GM12878 (cell line): ENCODE results near the gene SHC4. TPM values are rescaled to one million over a fixed set of nuclear protein-coding genes. Genes with fewer than 3 reads are reported as not detected.

ENCODE experiments used
- ATAC-seq: fragments of 200-7000 bp; cut with Tn5 transposase; 3 replicates; pipeline ENCODE4 v1.9.1; 2020; ENCODE audit warnings: mild to moderate bottlenecking, moderate library complexity
- BruUV-seq: library from RNA; stranded (reverse); fragments of 400-500 nt; replicated peaks from 2 replicates; lab custom pipeline; 2021; lab: Mats Ljungman, UMichigan
- CTCF ChIA-PET: fragments of 300-600 bp; sonication (Branson Sonifier 250); formaldehyde crosslinking; extraction: SDS; loops from one replicate; lab custom pipeline; 2021; ENCODE audit warnings: inconsistent platforms; lab: Yijun Ruan, JAX
- POLR2A ChIA-PET: fragments of 350-600 bp; formaldehyde crosslinking; extraction: SDS; loops from one replicate; lab custom pipeline; 2021; ENCODE audit warnings: inconsistent platforms; lab: Charles Lee
- RAD21 ChIA-PET: fragments of 300-600 bp; sonication (Branson Sonifier 250); formaldehyde crosslinking; loops from one replicate; lab custom pipeline; 2023; ENCODE audit warnings: antibody characterized with exemption; ENCODE audit not compliant: unreplicated experiment; lab: Charles Lee
- SMC1A ChIA-PET: fragments of 300-600 bp; sonication (Branson Sonifier 250); formaldehyde crosslinking; loops from one replicate; lab custom pipeline; 2023; ENCODE audit not compliant: unreplicated experiment, uncharacterized antibody; lab: Charles Lee
- DNase-seq: peaks from one replicate; pipeline ENCODE4 v3.0.0-alpha.2; 2011; ENCODE audit warnings: low read depth, low spot score
- FAIRE-seq: peaks from 3 replicates; lab custom pipeline; 2011; peaks lifted over from hg19 to GRCh38; lab: Jason Lieb, UNC
- H2AFZ ChIP-seq: 2 replicates; pipeline ENCODE4 v1.6.0; 2011; ENCODE audit warnings: low read depth, low read length, control low read depth; ENCODE audit not compliant: control insufficient read depth
- H3K27ac ChIP-seq: 2 replicates; pipeline ENCODE4 v1.5.1; 2011; ENCODE audit warnings: control low read depth; ENCODE audit not compliant: control insufficient read depth, insufficient read depth
- H3K27me3 ChIP-seq, 2 experiments: replicated peaks in 1 of 2; 2 replicates each; pipeline versions ENCODE4 v1.6.0 to v1.6.1; 2011; ENCODE audit warnings: low read length in 1 of 2; ENCODE audit not compliant: control insufficient read depth in 2 of 2, insufficient read depth in 2 of 2
- H3K36me3 ChIP-seq, 2 experiments: 2 replicates each; pipeline ENCODE4 v1.5.1; 2011; ENCODE audit warnings: low read length in 1 of 2; ENCODE audit not compliant: control insufficient read depth in 2 of 2, insufficient read depth in 2 of 2
- H3K4me1 ChIP-seq: 2 replicates; pipeline ENCODE4 v1.6.1; 2011; ENCODE audit warnings: mild to moderate bottlenecking, low read length, moderate library complexity, mixed read lengths; ENCODE audit not compliant: control insufficient read depth, insufficient read depth
- H3K4me2 ChIP-seq: 2 replicates; pipeline ENCODE4 v1.6.0; 2011; ENCODE audit warnings: control low read depth; ENCODE audit not compliant: control insufficient read depth, insufficient read depth
- H3K4me3 ChIP-seq: fragments of 200-600 bp; sonication (generic); 2 replicates; pipeline ENCODE4 v1.5.1; 2016
- H3K79me2 ChIP-seq: 2 replicates; pipeline ENCODE4 v1.6.0; 2011; ENCODE audit warnings: low read length; ENCODE audit not compliant: control insufficient read depth, insufficient read depth
- H3K9ac ChIP-seq: 2 replicates; pipeline ENCODE4 v1.8.0; 2011; ENCODE audit warnings: low read length, control low read depth, mixed read lengths; ENCODE audit not compliant: control insufficient read depth, insufficient read depth
- H3K9me3 ChIP-seq: replicated peaks from 3 replicates; pipeline ENCODE4 v1.5.1; 2011; ENCODE audit warnings: mild to moderate bottlenecking, low read length; ENCODE audit not compliant: control insufficient read depth, insufficient read depth
- H4K20me1 ChIP-seq: 2 replicates; pipeline ENCODE4 v1.6.0; 2011; ENCODE audit not compliant: control insufficient read depth, insufficient read depth
- E2F8 ChIP-seq: fragments of 450-650 bp; IDR thresholded peaks from 2 replicates; pipeline ENCODE4 v1.6.1; 2018; ENCODE audit warnings: mild to moderate bottlenecking, low read depth, moderate library complexity; ENCODE audit not compliant: partially characterized antibody
- HSF1 ChIP-seq: fragments of 150-350 bp; IDR thresholded peaks from 2 replicates; pipeline ENCODE4 v1.6.1; 2014; ENCODE audit warnings: mild to moderate bottlenecking, low read depth, low read length
- MTA2 ChIP-seq: fragments of 450-650 bp; IDR thresholded peaks from 2 replicates; pipeline ENCODE4 v1.6.1; 2016; ENCODE audit warnings: low read depth, mild to moderate bottlenecking, moderate library complexity
- TARDBP ChIP-seq: IDR thresholded peaks from 2 replicates; pipeline ENCODE4 v1.6.1; 2016; ENCODE audit warnings: borderline replicate concordance
- USF1 ChIP-seq: IDR thresholded peaks from 2 replicates; pipeline ENCODE4 v1.6.1; 2011; ENCODE audit warnings: borderline replicate concordance, low read depth, mild to moderate bottlenecking, moderate library complexity, mixed read lengths, low read length; ENCODE audit not compliant: insufficient read depth; ENCODE audit errors: extremely low read length
- YBX1 ChIP-seq: fragments of 450-650 bp; IDR thresholded peaks from 2 replicates; pipeline ENCODE4 v1.6.1; 2016; ENCODE audit warnings: antibody characterized with exemption
- WGBS: methylation state at CpG from one replicate; pipeline ENCODE4 v1.1.6; 2016; ENCODE audit warnings: low lambda C conversion rate; ENCODE audit not compliant: insufficient replicate concordance, insufficient coverage; ENCODE audit errors: missing lambda C conversion rate; 5-methylcytosine and 5-hydroxymethylcytosine counted together
- in situ Hi-C: fragments of 300-500 bp; cut with MboI; formaldehyde crosslinking; loops from 9 replicates; pipeline ENCODE4 v1.14.3; 2018; ENCODE audit warnings: mixed read lengths
- intact Hi-C: fragments of 100-400 bp; cut with micrococcal nuclease; formaldehyde crosslinking; loops from one replicate; pipeline ENCODE4 v1.14.2; 2022; ENCODE audit not compliant: unreplicated experiment
- polyA plus RNA-seq, 11 experiments: library from polyadenylated mRNA; depleted of rRNA in 4 of 11; unstranded in 6 of 11; stranded (reverse) in 5 of 11; fragments of >200 nt; fragmentation: Nextera tagmentation in 4 of 11; fragmentation: Illumina TruSeq in 1 of 11; extraction: Ambion mirVana in 4 of 11; extraction: Trizol in 1 of 11; gene quantifications; 1 replicate in 1 of 11; 2 replicates in 10 of 11; pipeline versions ENCODE4 v1.2.1 to v1.2.3, GENCODE V29; 2011 to 2016; ENCODE audit warnings: inconsistent platforms in 2 of 11, missing spikeins in 2 of 11, low read depth in 1 of 11
- total RNA-seq, 4 experiments: library from RNA; depleted of rRNA in 3 of 4; stranded (reverse); fragments of >200 nt in 3 of 4; fragmentation: Illumina TruSeq in 1 of 4; extraction: Trizol in 1 of 4; gene quantifications; 2 replicates each; pipeline versions ENCODE4 v1.2.1 to v1.2.3, GENCODE V29; 2013 to 2021
- TF ChIP-seq, protein P1 (sequence below), 3 experiments: IDR thresholded peaks in 2 of 3; conservative IDR thresholded peaks in 1 of 3; 2 replicates each; pipeline ENCODE4 v1.5.1; 2011; ENCODE audit warnings: low read depth in 3 of 3, low read length in 3 of 3, mild to moderate bottlenecking in 3 of 3, control low read depth in 2 of 3, moderate library complexity in 2 of 3, inconsistent platforms in 1 of 3, mixed read lengths in 1 of 3; ENCODE audit not compliant: control insufficient read depth in 2 of 3, insufficient read depth in 1 of 3; ENCODE audit errors: extremely low read depth in 1 of 3
- TF ChIP-seq, protein P2 (sequence below): IDR thresholded peaks from 2 replicates; pipeline ENCODE4 v1.6.1; 2011; ENCODE audit warnings: low read depth, mild to moderate bottlenecking, low read length, moderate library complexity, borderline replicate concordance; ENCODE audit errors: extremely low read depth
- TF ChIP-seq, protein P3 (sequence below): fragments of 450-650 bp; formaldehyde crosslinking; IDR thresholded peaks from 2 replicates; pipeline ENCODE4 v1.4.0; 2020; ENCODE audit warnings: mild to moderate bottlenecking, moderate library complexity

SHC4 gene
- total and polyA plus RNA-seq, 10 of the 15 experiments (the other 5 are each of a cell fraction or from before 2014, with no cell fraction given) = 0.04 to 0.87 (median 0.14) TPM

GRCh38 chr15:48978638-48979037 is 14.9 kb upstream of the SHC4 start:
- intact Hi-C loops = no loop called here
- DNase-seq (no peak), ATAC-seq (no peak), FAIRE-seq (no peak)
- ChIA-PET CTCF (interaction anchor here (1.0 to 8.6 kb wide), 3 partner anchors 13 to 115 kb away, joined by 3 to 134 read pairs (median 79); partner anchors contain the start of gene SHC4), POLR2A (no interaction called here), SMC1A (interaction anchor here (0.9 kb wide), 1 partner anchor 13 kb away, joined by 3 read pairs; no protein-coding TSS in a partner anchor), RAD21 (interaction anchor here (1.2 kb wide), 1 partner anchor 167 kb away, joined by 3 read pairs; no protein-coding TSS in a partner anchor)
- Histone ChIP-seq H3K9ac (no peak overlapping the region), H3K4me2 (no peak overlapping the region), H3K4me3 (no peak overlapping the region), H3K79me2 (no peaks in the 10 kb centered on the region), H2AFZ (no peak overlapping the region), H4K20me1 (no peaks in the 10 kb centered on the region), H3K27ac (no peak overlapping the region), H3K9me3 (no peaks in the 10 kb centered on the region), H3K4me1 (no peaks in the 10 kb centered on the region), H3K27me3 (no peaks in the 10 kb centered on the region), H3K36me3 (no peaks in the 10 kb centered on the region)
- 54% methylated on average over 2 of the region's 2 CpGs for WGBS
- in situ Hi-C loops = no loop called here
- BruUV-seq = no TSS peak
- TF ChIP-seq E2F8 (no peak), YBX1 (no peak), USF1 (no peak), TARDBP (no peak), HSF1 (no peak), MTA2 (no peak)
- TF ChIP-seq, protein P1, sequence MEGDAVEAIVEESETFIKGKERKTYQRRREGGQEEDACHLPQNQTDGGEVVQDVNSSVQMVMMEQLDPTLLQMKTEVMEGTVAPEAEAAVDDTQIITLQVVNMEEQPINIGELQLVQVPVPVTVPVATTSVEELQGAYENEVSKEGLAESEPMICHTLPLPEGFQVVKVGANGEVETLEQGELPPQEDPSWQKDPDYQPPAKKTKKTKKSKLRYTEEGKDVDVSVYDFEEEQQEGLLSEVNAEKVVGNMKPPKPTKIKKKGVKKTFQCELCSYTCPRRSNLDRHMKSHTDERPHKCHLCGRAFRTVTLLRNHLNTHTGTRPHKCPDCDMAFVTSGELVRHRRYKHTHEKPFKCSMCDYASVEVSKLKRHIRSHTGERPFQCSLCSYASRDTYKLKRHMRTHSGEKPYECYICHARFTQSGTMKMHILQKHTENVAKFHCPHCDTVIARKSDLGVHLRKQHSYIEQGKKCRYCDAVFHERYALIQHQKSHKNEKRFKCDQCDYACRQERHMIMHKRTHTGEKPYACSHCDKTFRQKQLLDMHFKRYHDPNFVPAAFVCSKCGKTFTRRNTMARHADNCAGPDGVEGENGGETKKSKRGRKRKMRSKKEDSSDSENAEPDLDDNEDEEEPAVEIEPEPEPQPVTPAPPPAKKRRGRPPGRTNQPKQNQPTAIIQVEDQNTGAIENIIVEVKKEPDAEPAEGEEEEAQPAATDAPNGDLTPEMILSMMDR (IDR thresholded peaks at IDR 0.05 in 2 of 3, conservative IDR thresholded peaks at IDR 0.05 in 1 of 3; ENCODE audit: control insufficient read depth in 2 of 3, extremely low read depth in 1 of 3, insufficient read depth in 1 of 3, low read depth in 3 of 3, low read length in 3 of 3) = no peak
- TF ChIP-seq, protein P2, sequence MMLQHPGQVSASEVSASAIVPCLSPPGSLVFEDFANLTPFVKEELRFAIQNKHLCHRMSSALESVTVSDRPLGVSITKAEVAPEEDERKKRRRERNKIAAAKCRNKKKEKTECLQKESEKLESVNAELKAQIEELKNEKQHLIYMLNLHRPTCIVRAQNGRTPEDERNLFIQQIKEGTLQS = no peak
- TF ChIP-seq, protein P3, sequence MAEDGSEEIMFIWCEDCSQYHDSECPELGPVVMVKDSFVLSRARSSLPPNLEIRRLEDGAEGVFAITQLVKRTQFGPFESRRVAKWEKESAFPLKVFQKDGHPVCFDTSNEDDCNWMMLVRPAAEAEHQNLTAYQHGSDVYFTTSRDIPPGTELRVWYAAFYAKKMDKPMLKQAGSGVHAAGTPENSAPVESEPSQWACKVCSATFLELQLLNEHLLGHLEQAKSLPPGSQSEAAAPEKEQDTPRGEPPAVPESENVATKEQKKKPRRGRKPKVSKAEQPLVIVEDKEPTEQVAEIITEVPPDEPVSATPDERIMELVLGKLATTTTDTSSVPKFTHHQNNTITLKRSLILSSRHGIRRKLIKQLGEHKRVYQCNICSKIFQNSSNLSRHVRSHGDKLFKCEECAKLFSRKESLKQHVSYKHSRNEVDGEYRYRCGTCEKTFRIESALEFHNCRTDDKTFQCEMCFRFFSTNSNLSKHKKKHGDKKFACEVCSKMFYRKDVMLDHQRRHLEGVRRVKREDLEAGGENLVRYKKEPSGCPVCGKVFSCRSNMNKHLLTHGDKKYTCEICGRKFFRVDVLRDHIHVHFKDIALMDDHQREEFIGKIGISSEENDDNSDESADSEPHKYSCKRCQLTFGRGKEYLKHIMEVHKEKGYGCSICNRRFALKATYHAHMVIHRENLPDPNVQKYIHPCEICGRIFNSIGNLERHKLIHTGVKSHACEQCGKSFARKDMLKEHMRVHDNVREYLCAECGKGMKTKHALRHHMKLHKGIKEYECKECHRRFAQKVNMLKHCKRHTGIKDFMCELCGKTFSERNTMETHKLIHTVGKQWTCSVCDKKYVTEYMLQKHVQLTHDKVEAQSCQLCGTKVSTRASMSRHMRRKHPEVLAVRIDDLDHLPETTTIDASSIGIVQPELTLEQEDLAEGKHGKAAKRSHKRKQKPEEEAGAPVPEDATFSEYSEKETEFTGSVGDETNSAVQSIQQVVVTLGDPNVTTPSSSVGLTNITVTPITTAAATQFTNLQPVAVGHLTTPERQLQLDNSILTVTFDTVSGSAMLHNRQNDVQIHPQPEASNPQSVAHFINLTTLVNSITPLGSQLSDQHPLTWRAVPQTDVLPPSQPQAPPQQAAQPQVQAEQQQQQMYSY (CRISPR knock-in tag) = no peak
